ENCODE measurements around the gene CHODL.

The CHODL gene

GRCh38 chr21:18244671-18245463 lies at the start of gene CHODL:
Gene CHODL, plus strand, starts transcription at chr21:18244833. Its CDS starts 391 bp downstream, at chr21:18245224.
- DNase-seq: no peak

- DNase-seq: peak in 1 of 2 experiments; percentile 4
Measured at GRCh38 chr21:18204931-18205330, 39.7 kb upstream of the CHODL start.

GRCh38 chr21:18218331-18218730 lies 26.3 kb upstream of the CHODL start:
- DNase-seq: no peak

- DNase-seq: no peak
Measured at GRCh38 chr21:18220498-18220897, 24.1 kb upstream of the CHODL start.

GRCh38 chr21:18222346-18222745 lies 22.3 kb upstream of the CHODL start:
- DNase-seq: no peak

- DNase-seq: no peak
Measured at GRCh38 chr21:18228060-18228739, 16.4 kb upstream of the CHODL start.

GRCh38 chr21:18235545-18235944 lies 9.1 kb upstream of the CHODL start:
- DNase-seq: no peak

- no peak for DNase-seq
Measured at GRCh38 chr21:18245464-18245967, 883 bp downstream of the CHODL start.

GRCh38 chr21:18248171-18248570 lies 3.5 kb downstream of the CHODL start:
- no peak for DNase-seq

GRCh38 chr21:18249672-18250071 lies 5.0 kb downstream of the CHODL start:
- DNase-seq: peak in 1 of 2 experiments; percentile 2

- DNase-seq: no peak
Measured at GRCh38 chr21:18251065-18251464, 6.4 kb downstream of the CHODL start.

- DNase-seq: no peak
Measured at GRCh38 chr21:18252256-18252655, 7.6 kb downstream of the CHODL start.

GRCh38 chr21:18252680-18253079 lies 8.0 kb downstream of the CHODL start:
- DNase-seq: no peak

- DNase-seq: no peak
Measured at GRCh38 chr21:18253221-18253620, 8.6 kb downstream of the CHODL start.

- DNase-seq: no peak
Measured at GRCh38 chr21:18253799-18254198, 9.2 kb downstream of the CHODL start.

- DNase-seq: no peak
Measured at GRCh38 chr21:18265944-18266343, 21.3 kb downstream of the CHODL start.

- no peak for DNase-seq
Measured at GRCh38 chr21:18267496-18267895, 22.9 kb downstream of the CHODL start.

- no peak for DNase-seq
Measured at GRCh38 chr21:18268906-18269305, 24.3 kb downstream of the CHODL start.

- no peak for DNase-seq
Measured at GRCh38 chr21:18269856-18270255, 25.2 kb downstream of the CHODL start.

- no peak for DNase-seq
Measured at GRCh38 chr21:18273400-18273799, 28.8 kb downstream of the CHODL start.

GRCh38 chr21:18274370-18274769 lies 29.7 kb downstream of the CHODL start:
- no peak for DNase-seq

- no peak for DNase-seq
Measured at GRCh38 chr21:18275781-18276180, 31.1 kb downstream of the CHODL start.

GRCh38 chr21:18285379-18285778 lies 40.7 kb downstream of the CHODL start:
- no peak for DNase-seq

GRCh38 chr21:18289876-18290275 lies 45.2 kb downstream of the CHODL start:
- no peak for DNase-seq
